ENCODE measurements around the gene SORBS2. TPM values are rescaled to one million over a fixed set of nuclear protein-coding genes. Genes with fewer than 3 reads are reported as not detected.
A peak's percentile ranks its signal among the peaks of the same experiment; 100 is the strongest.

Gene SORBS2
- total RNA-seq, 1 donor, result 1.7 TPM

DNA sequence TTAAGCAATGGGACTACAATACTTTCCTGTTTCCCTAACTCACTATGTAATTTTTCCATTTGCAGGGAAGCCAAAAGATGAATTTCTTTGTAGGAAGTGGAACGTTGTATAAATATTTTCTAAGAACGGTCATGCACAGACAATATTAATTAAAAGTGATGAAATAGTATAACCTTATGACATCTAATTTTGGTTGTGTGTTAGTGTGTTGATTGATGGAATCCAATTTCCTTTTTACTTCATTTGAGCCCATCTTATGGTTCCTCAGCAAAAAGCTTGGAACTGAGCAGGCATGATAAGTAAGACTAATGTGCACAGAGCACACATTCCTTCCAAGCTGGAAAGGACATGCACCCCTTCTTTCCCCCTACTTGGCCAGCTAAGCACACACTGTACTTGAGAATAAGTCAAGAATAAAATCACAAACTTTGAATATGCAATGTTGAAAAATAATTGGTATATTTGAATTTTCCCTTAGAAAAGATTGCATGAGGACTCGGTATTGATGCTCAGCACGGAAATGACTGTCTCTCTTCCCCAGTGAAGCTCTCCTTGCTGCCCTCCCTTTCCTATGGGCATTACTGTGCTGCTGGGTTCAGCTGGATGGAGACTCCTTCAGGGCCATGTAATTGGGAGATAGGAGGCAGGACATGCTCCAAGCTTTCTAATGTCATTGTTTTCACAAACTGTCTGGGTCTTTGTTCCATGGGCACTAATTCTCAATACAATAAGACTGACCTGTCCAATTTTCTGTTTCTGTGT, 257.4 kb downstream of the SORBS2 start:
- no peak overlapping the region for H3K4me3 ChIP-seq (ENCODE audit: low read depth, low read length)
- TF ChIP-seq, protein P1, sequence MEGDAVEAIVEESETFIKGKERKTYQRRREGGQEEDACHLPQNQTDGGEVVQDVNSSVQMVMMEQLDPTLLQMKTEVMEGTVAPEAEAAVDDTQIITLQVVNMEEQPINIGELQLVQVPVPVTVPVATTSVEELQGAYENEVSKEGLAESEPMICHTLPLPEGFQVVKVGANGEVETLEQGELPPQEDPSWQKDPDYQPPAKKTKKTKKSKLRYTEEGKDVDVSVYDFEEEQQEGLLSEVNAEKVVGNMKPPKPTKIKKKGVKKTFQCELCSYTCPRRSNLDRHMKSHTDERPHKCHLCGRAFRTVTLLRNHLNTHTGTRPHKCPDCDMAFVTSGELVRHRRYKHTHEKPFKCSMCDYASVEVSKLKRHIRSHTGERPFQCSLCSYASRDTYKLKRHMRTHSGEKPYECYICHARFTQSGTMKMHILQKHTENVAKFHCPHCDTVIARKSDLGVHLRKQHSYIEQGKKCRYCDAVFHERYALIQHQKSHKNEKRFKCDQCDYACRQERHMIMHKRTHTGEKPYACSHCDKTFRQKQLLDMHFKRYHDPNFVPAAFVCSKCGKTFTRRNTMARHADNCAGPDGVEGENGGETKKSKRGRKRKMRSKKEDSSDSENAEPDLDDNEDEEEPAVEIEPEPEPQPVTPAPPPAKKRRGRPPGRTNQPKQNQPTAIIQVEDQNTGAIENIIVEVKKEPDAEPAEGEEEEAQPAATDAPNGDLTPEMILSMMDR (IDR thresholded peaks at IDR 0.05; ENCODE audit: insufficient read depth, low read depth, low read length), result no peak
- DNase-seq (ENCODE audit: low read depth), result no peak

DNA sequence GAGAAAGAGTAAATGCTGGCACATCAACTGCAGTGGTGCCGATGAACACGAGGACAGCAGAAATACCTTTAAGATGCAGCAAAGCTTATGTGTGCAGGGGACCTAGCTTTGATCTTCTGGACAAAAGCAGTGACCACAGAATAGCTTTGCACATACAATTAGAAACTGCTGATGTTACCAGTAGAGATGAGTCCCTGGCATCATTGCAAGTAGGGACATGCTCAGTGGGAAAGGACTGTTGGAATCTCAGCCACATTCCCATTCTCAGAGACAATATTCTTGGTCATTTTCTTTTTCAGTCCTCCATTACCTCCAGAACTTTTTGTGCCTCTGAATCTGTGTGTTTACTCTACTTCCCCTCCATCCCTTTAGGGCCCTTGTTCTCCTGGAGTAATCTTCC, 259.7 kb downstream of the SORBS2 start:
- DNase-seq (ENCODE audit: low read depth), result no peak
- TF ChIP-seq, protein P1 (IDR thresholded peaks at IDR 0.05; ENCODE audit: insufficient read depth, low read depth, low read length), result no peak
- H3K4me3 ChIP-seq (ENCODE audit: low read depth, low read length), result no peak overlapping the region

DNA sequence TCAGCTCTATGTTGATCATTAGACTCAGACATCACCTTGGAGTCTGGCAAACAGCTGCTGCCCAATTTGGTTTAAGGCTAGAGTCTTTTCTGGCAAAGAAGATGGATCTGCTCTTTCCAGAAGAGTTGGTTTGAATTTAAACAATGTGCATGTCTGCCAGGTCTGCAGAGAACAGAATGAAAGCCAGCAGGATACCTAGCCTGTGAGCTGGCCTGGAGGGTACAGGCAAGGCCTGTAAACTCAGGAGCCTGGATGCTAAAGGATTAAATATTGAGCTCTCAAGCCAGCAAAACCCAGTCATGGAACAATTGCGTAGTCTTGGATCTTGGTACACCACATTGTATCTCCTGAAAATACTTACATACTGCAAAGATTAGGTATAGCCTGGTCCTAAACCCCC, 261.1 kb downstream of the SORBS2 start:
- H3K4me3 ChIP-seq (ENCODE audit: low read depth, low read length), result no peak overlapping the region
- TF ChIP-seq, protein P1 (IDR thresholded peaks at IDR 0.05; ENCODE audit: insufficient read depth, low read depth, low read length), result no peak
- DNase-seq (ENCODE audit: low read depth), result no peak

DNA sequence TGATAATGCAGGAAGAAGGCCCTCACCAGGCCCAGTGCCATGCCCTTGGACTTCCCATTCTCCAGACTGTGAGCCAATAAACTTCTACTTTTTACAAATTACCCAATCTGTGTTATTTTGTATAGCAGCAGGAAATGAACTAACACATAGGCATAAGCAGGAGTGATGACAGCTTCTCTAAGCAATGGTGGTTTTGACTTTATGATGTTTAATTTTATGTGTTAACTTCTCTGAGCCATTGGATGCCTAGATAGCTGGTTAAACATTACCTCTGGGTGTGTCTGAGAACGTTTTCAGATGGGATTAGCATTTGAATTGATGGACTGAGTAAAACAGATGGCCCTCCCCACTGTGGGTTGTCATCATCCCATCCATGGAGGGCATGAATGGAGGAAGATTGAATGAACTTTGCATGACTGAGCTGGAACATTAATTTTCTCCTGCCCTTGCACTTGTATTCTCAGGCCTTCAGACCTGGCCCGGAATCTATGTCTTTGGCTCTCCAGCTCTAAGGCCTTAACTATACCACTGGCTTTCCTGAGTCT, 262.8 kb downstream of the SORBS2 start:
- H3K4me3 ChIP-seq (ENCODE audit: low read depth, low read length), result no peak overlapping the region
- DNase-seq (ENCODE audit: low read depth), result peak; percentile 68
- TF ChIP-seq, protein P1 (IDR thresholded peaks at IDR 0.05; ENCODE audit: insufficient read depth, low read depth, low read length), result no peak

DNA sequence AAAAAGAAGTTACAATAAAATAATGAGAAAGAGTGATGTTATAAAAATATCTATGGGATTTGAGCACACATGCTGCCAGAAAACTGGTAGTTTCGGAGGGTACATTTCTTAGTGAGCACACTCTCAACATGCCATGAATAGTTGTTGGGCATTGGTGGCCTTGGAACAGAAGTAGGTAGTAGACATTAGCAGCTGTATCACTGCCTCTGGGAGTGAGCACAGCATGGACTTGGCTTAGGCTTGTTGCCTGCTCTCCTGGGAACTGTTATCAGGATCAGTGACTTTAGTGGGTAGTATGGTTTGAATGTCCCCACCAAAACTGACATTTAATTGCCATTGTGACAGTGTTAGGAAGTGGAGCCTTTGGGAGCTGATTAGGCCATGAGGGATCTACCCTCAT, 263.4 kb downstream of the SORBS2 start:
- TF ChIP-seq, protein P1 (IDR thresholded peaks at IDR 0.05; ENCODE audit: insufficient read depth, low read depth, low read length), result no peak
- no peak overlapping the region for H3K4me3 ChIP-seq (ENCODE audit: low read depth, low read length)
- no peak for DNase-seq (ENCODE audit: low read depth)

DNA sequence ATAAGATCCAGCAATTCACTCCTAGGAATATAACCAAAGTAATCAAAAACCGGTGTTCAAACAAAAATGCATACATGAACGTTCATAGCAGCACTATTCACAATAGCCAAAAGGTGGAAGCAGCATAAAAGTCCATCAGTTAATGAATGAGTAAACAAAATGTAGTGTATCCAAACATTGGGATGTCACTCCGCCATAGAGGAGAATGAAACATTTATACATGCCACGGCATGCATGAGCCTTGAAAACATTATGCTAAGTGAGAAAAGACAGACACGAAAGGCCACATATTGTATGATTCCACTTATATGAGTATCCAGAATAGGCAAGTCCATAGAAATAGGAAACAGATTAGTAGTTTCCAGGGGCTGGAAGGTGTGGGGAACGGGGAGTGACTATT, 265.7 kb downstream of the SORBS2 start:
- DNase-seq (ENCODE audit: low read depth), result no peak
- TF ChIP-seq, protein P1 (IDR thresholded peaks at IDR 0.05; ENCODE audit: insufficient read depth, low read depth, low read length), result no peak
- no peak overlapping the region for H3K4me3 ChIP-seq (ENCODE audit: low read depth, low read length)

Measured in fibroblast of villous mesenchyme (primary cell).